Measurements from ENCODE around the gene EDNRA. TPM values are rescaled to one million over a fixed set of nuclear protein-coding genes. Genes with fewer than 3 reads are reported as not detected.

EDNRA gene
- total RNA-seq, 3 donors from 2014 or later (not counting 1 experiment from before 2014, with no cell fraction given) = not detected

GRCh38 chr4:147526272-147526654 lies 45.4 kb downstream of the EDNRA start:
- Histone ChIP-seq H3K9me3 (ENCODE audit: control insufficient read depth, insufficient read depth, low read length) (no peaks in the 10 kb centered on the region), H3K4me3 (ENCODE audit: low read length) (no peak overlapping the region), H3K27me3 (ENCODE audit: control insufficient read depth, insufficient read depth, low read length) (no peaks in the 10 kb centered on the region), H3K4me1 (ENCODE audit: control insufficient read depth, insufficient read depth, low read length) (no peaks in the 10 kb centered on the region), H3K36me3 (ENCODE audit: control insufficient read depth, insufficient read depth, low read length) (no peaks in the 10 kb centered on the region), H3K27ac (ENCODE audit: low read length) (no peak overlapping the region)
- no peaks in the 10 kb centered on the region for H3K4me1 Mint-ChIP-seq
- DNase-seq = no peak
- no peaks in the 10 kb centered on the region for H3K36me3 Mint-ChIP-seq
- peaks cover 17% of the 10 kb centered on the region in 2 donors for H3K27me3 Mint-ChIP-seq (ENCODE audit: low read depth in 2 of 2)
- ATAC-seq = no peak
- TF ChIP-seq CTCF (IDR thresholded peaks at IDR 0.05) = no peak
- no peak overlapping the region for H3K4me3 Mint-ChIP-seq
- 74% methylated on average over 2 of the region's 2 CpGs for WGBS (ENCODE audit: insufficient coverage)
- H3K9me3 Mint-ChIP-seq = no peaks in the 10 kb centered on the region
- no peak overlapping the region for H3K27ac Mint-ChIP-seq
- intact Hi-C loops (cut with micrococcal nuclease) = no loop called here

GRCh38 chr4:147528054-147528453 lies 47.2 kb downstream of the EDNRA start:
- Histone ChIP-seq H3K36me3 (ENCODE audit: control insufficient read depth, insufficient read depth, low read length) (no peaks in the 10 kb centered on the region), H3K27me3 (ENCODE audit: control insufficient read depth, insufficient read depth, low read length) (no peaks in the 10 kb centered on the region), H3K27ac (ENCODE audit: low read length) (no peak overlapping the region), H3K4me3 (ENCODE audit: low read length) (no peak overlapping the region), H3K9me3 (ENCODE audit: control insufficient read depth, insufficient read depth, low read length) (no peaks in the 10 kb centered on the region), H3K4me1 (ENCODE audit: control insufficient read depth, insufficient read depth, low read length) (no peaks in the 10 kb centered on the region)
- H3K36me3 Mint-ChIP-seq = no peaks in the 10 kb centered on the region
- 86% methylated on average over 1 of the region's 2 CpGs for WGBS (ENCODE audit: insufficient coverage)
- H3K9me3 Mint-ChIP-seq = no peaks in the 10 kb centered on the region
- H3K4me1 Mint-ChIP-seq = no peaks in the 10 kb centered on the region
- H3K27ac Mint-ChIP-seq = no peak overlapping the region
- peaks cover 14 to 17% of the 10 kb centered on the region in 2 donors for H3K27me3 Mint-ChIP-seq (ENCODE audit: low read depth in 2 of 2)
- TF ChIP-seq CTCF (IDR thresholded peaks at IDR 0.05) = no peak
- intact Hi-C loops (cut with micrococcal nuclease) = no loop called here
- ATAC-seq (no peak), DNase-seq (no peak)
- no peak overlapping the region for H3K4me3 Mint-ChIP-seq

GRCh38 chr4:147530134-147530533 lies 49.2 kb downstream of the EDNRA start:
- H3K27ac Mint-ChIP-seq = no peak overlapping the region
- no peaks in the 10 kb centered on the region for H3K4me1 Mint-ChIP-seq
- Histone ChIP-seq H3K36me3 (ENCODE audit: control insufficient read depth, insufficient read depth, low read length) (no peaks in the 10 kb centered on the region), H3K9me3 (ENCODE audit: control insufficient read depth, insufficient read depth, low read length) (no peaks in the 10 kb centered on the region), H3K27ac (ENCODE audit: low read length) (no peak overlapping the region), H3K4me1 (ENCODE audit: control insufficient read depth, insufficient read depth, low read length) (no peaks in the 10 kb centered on the region), H3K4me3 (ENCODE audit: low read length) (no peak overlapping the region), H3K27me3 (ENCODE audit: control insufficient read depth, insufficient read depth, low read length) (no peaks in the 10 kb centered on the region)
- no peak for ATAC-seq
- WGBS (ENCODE audit: insufficient coverage) = no CpG with 5 or more reads among the region's 1 CpG
- no peak overlapping the region for H3K4me3 Mint-ChIP-seq
- H3K9me3 Mint-ChIP-seq = no peaks in the 10 kb centered on the region
- DNase-seq = no peak
- no peak for TF ChIP-seq CTCF (IDR thresholded peaks at IDR 0.05)
- H3K36me3 Mint-ChIP-seq = no peaks in the 10 kb centered on the region
- H3K27me3 Mint-ChIP-seq (ENCODE audit: low read depth in 2 of 2) = peaks cover 7 to 21% of the 10 kb centered on the region in 2 donors
- intact Hi-C loops (cut with micrococcal nuclease) = no loop called here

- Histone ChIP-seq H3K9me3 (ENCODE audit: control insufficient read depth, insufficient read depth, low read length) (no peaks in the 10 kb centered on the region), H3K27ac (ENCODE audit: low read length) (no peak overlapping the region), H3K36me3 (ENCODE audit: control insufficient read depth, insufficient read depth, low read length) (no peaks in the 10 kb centered on the region), H3K4me3 (ENCODE audit: low read length) (no peak overlapping the region), H3K27me3 (ENCODE audit: control insufficient read depth, insufficient read depth, low read length) (no peaks in the 10 kb centered on the region), H3K4me1 (ENCODE audit: control insufficient read depth, insufficient read depth, low read length) (no peaks in the 10 kb centered on the region)
- Mint-ChIP-seq H3K36me3 (no peaks in the 10 kb centered on the region), H3K27ac (no peak overlapping the region), H3K4me3 (no peak overlapping the region), H3K4me1 (no peaks in the 10 kb centered on the region), H3K27me3 (ENCODE audit: low read depth in 2 of 2) (peaks cover 7 to 24% of the 10 kb centered on the region in 2 donors), H3K9me3 (no peaks in the 10 kb centered on the region)
- ATAC-seq (no peak), DNase-seq (no peak)
- WGBS (ENCODE audit: insufficient coverage) = 91% methylated on average over 4 of the region's 4 CpGs
- no peak for TF ChIP-seq CTCF (IDR thresholded peaks at IDR 0.05)
- intact Hi-C loops (cut with micrococcal nuclease) = no loop called here
These were observed 49.8 kb downstream of the EDNRA start for GRCh38 chr4:147530723-147531122.

Data from natural killer cell (primary cell).